OCI-LY7 (cell line): ENCODE results near the gene PROM2. TPM values are rescaled to one million over a fixed set of nuclear protein-coding genes. Genes with fewer than 3 reads are reported as not detected.

Source experiments
- BruUV-seq: library from RNA; stranded (reverse); fragments of 400-500 nt; replicated peaks from 2 replicates; lab custom pipeline; 2021; lab: Mats Ljungman, UMichigan
- CTCF ChIA-PET: fragments of 300-600 bp; sonication (Branson Sonifier 250); formaldehyde crosslinking; loops from one replicate; lab custom pipeline; 2022; ENCODE audit warnings: antibody characterized with exemption; ENCODE audit not compliant: unreplicated experiment; lab: Charles Lee
- POLR2A ChIA-PET: fragments of 300-600 bp; sonication (Branson Sonifier 250); formaldehyde crosslinking; loops from one replicate; lab custom pipeline; 2022; ENCODE audit warnings: antibody characterized with exemption; lab: Charles Lee
- DNase-seq: peaks from one replicate; pipeline ENCODE4 v3.0.0-alpha.2; 2015; ENCODE audit warnings: low spot score
- H2AFZ ChIP-seq: fragments of 200-600 bp; sonication (generic), shearing (Covaris generic); 2 replicates; pipeline ENCODE4 v1.6.1; 2014; ENCODE audit warnings: mild to moderate bottlenecking, antibody characterized with exemption, low read length, moderate library complexity
- H3K27ac ChIP-seq: fragments of 200-600 bp; sonication (generic); 2 replicates; pipeline ENCODE4 v1.5.1; 2014; ENCODE audit warnings: mixed run types, low read depth, mild to moderate bottlenecking, moderate library complexity, low read length, inconsistent platforms; ENCODE audit not compliant: poor library complexity, severe bottlenecking
- H3K36me3 ChIP-seq: fragments of 200-600 bp; sonication (generic); 2 replicates; pipeline ENCODE4 v1.6.1; 2014; ENCODE audit warnings: mild to moderate bottlenecking, antibody characterized with exemption, low read length, moderate library complexity, mixed read lengths; ENCODE audit not compliant: insufficient read depth
- H3K4me1 ChIP-seq: fragments of 200-600 bp; sonication (generic); 2 replicates; pipeline ENCODE4 v1.5.1; 2014; ENCODE audit warnings: mild to moderate bottlenecking, low read length; ENCODE audit not compliant: insufficient read depth, poor library complexity, severe bottlenecking
- H3K4me2 ChIP-seq: fragments of 200-600 bp; sonication (generic); 2 replicates; pipeline ENCODE4 v1.6.1; 2014; ENCODE audit warnings: mild to moderate bottlenecking, low read length
- H3K4me3 ChIP-seq: fragments of 200-600 bp; sonication (generic); 2 replicates; pipeline ENCODE4 v1.5.1; 2014; ENCODE audit warnings: mild to moderate bottlenecking, low read depth, low read length; ENCODE audit not compliant: poor library complexity, severe bottlenecking
- H3K79me2 ChIP-seq: fragments of 200-600 bp; sonication (generic); 2 replicates; pipeline ENCODE4 v1.6.1; 2016; ENCODE audit warnings: low read depth, mild to moderate bottlenecking, low read length, moderate library complexity, mixed read lengths; ENCODE audit not compliant: insufficient read depth
- H3K9me2 ChIP-seq: fragments of 200-600 bp; sonication (generic); 2 replicates; pipeline ENCODE4 v1.6.1; 2016; ENCODE audit warnings: mild to moderate bottlenecking, low read length, mixed read lengths; ENCODE audit not compliant: insufficient read depth
- H3K9me3 ChIP-seq: fragments of 200-600 bp; sonication (generic); 2 replicates; pipeline ENCODE4 v1.6.1; 2014; ENCODE audit warnings: mild to moderate bottlenecking, mixed run types, low read length, mixed read lengths
- H4K20me1 ChIP-seq: fragments of 200-600 bp; sonication (generic); 2 replicates; pipeline ENCODE4 v1.6.1; 2014; ENCODE audit warnings: mild to moderate bottlenecking, antibody characterized with exemption, low read length, moderate library complexity, mixed read lengths; ENCODE audit not compliant: insufficient read depth
- EZH2phosphoT487 ChIP-seq: fragments of 200-600 bp; sonication (generic); IDR thresholded peaks from 2 replicates; pipeline ENCODE4 v1.6.1; 2018; ENCODE audit warnings: low read depth, borderline replicate concordance, mild to moderate bottlenecking, mixed run types, antibody characterized with exemption, low read length, moderate library complexity, mixed read lengths
- intact Hi-C: fragments of 100-400 bp; cut with micrococcal nuclease; formaldehyde crosslinking; loops from one replicate; pipeline ENCODE4 v1.10.0; 2022; ENCODE audit not compliant: unreplicated experiment
- total RNA-seq, 2 experiments: library from RNA; depleted of rRNA in 1 of 2; stranded (reverse); fragments of >200 nt in 1 of 2; shearing (Covaris generic) in 1 of 2; gene quantifications; 2 replicates each; pipeline ENCODE4 v1.2.3, GENCODE V29; 2014 to 2022
- TF ChIP-seq, protein P1 (sequence below): fragments of 200-600 bp; sonication (generic); conservative IDR thresholded peaks from 2 replicates; pipeline ENCODE4 v1.5.1; 2014; ENCODE audit warnings: mild to moderate bottlenecking, antibody characterized with exemption, low read length, moderate library complexity, mixed read lengths

Gene PROM2
- total RNA-seq, 2 experiments from 2014 or later = 0.47 TPM; not detected in 1

DNA sequence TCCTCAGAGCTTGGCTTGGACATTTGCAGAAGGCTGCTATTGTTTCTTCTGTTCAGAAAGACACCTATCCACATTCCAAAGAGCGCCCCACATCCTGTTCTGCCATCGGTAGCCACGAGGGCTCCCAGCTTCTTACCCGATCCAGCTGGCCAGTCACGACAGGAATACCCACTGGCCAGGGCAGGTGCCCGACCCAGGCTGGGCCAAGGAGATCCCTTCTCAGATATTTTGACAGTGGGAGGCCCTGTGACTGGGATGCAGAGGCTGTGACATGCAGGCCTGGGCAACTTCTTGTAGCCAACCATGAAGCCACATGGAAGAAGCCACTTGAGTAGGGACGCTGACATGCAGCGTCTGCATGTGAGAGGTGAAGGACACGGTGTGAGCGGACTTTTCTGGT is 57.4 kb downstream of the PROM2 start:
- Histone ChIP-seq H3K9me2 (no peaks in the 10 kb centered on the region), H3K36me3 (no peaks in the 10 kb centered on the region), H4K20me1 (no peaks in the 10 kb centered on the region), H3K4me3 (no peak overlapping the region), H2AFZ (no peak overlapping the region), H3K4me2 (no peak overlapping the region), H3K4me1 (no peaks in the 10 kb centered on the region), H3K9me3 (no peaks in the 10 kb centered on the region), H3K79me2 (no peaks in the 10 kb centered on the region), H3K27ac (no peak overlapping the region)
- no TSS peak for BruUV-seq
- CTCF ChIA-PET = no interaction called here
- no peak for DNase-seq
- intact Hi-C loops = no loop called here
- POLR2A ChIA-PET = no interaction called here
- TF ChIP-seq, protein P1, sequence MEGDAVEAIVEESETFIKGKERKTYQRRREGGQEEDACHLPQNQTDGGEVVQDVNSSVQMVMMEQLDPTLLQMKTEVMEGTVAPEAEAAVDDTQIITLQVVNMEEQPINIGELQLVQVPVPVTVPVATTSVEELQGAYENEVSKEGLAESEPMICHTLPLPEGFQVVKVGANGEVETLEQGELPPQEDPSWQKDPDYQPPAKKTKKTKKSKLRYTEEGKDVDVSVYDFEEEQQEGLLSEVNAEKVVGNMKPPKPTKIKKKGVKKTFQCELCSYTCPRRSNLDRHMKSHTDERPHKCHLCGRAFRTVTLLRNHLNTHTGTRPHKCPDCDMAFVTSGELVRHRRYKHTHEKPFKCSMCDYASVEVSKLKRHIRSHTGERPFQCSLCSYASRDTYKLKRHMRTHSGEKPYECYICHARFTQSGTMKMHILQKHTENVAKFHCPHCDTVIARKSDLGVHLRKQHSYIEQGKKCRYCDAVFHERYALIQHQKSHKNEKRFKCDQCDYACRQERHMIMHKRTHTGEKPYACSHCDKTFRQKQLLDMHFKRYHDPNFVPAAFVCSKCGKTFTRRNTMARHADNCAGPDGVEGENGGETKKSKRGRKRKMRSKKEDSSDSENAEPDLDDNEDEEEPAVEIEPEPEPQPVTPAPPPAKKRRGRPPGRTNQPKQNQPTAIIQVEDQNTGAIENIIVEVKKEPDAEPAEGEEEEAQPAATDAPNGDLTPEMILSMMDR = no peak
- TF ChIP-seq EZH2phosphoT487 = no peak

DNA sequence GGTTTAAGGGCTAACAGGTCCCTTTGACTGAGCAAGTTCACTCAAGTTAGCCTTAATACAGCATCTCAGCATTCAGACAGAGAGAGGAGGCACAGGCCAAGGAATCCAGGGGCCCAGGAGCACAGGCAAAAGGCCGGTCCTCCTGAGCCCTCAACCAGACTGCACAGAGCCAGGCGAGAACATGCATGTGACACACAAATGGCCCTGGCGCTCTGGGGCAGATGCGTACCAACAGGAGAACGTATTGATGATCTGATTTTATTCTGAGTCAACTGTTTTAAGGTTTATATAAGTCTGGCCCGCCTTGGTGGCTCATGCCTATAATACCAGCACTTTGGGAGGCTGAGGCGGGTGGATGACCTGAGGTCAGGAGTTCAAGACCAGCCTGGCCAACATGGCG is 57.8 kb downstream of the PROM2 start:
- H3K9me2 ChIP-seq = no peaks in the 10 kb centered on the region
- ChIA-PET CTCF (no interaction called here), POLR2A (no interaction called here)
- H3K79me2 ChIP-seq = no peaks in the 10 kb centered on the region
- H3K4me3 ChIP-seq = no peak overlapping the region
- no peaks in the 10 kb centered on the region for H3K4me1 ChIP-seq
- TF ChIP-seq, protein P1 = no peak
- TF ChIP-seq EZH2phosphoT487 = no peak
- no peak overlapping the region for H3K27ac ChIP-seq
- no peak overlapping the region for H2AFZ ChIP-seq
- DNase-seq = no peak
- no peaks in the 10 kb centered on the region for H3K36me3 ChIP-seq
- H4K20me1 ChIP-seq = no peaks in the 10 kb centered on the region
- intact Hi-C loops = no loop called here
- no TSS peak for BruUV-seq
- no peaks in the 10 kb centered on the region for H3K9me3 ChIP-seq
- no peak overlapping the region for H3K4me2 ChIP-seq

DNA sequence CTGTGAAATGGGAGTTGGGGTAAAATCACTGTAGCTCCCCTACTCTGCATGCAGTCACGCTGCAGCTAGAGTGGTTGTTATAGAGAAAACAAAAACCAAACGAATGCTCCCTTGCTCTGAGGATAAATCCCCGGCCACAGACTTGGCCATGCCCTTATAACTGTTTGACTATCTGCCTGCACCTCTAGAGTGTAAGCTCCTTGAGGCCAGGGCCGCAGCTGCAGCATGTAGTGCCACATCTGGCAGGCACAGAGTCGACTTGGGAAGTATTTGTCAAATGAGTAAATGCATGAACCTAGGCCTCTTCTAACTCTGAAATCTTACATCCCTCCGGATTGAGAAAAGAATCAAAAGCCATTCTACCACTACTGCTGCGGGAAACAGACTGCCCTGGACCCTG is 58.8 kb downstream of the PROM2 start:
- CTCF ChIA-PET = no interaction called here
- Histone ChIP-seq H2AFZ (no peak overlapping the region), H3K9me2 (no peaks in the 10 kb centered on the region), H3K79me2 (no peaks in the 10 kb centered on the region), H3K4me2 (no peak overlapping the region), H3K27ac (no peak overlapping the region), H4K20me1 (no peaks in the 10 kb centered on the region), H3K36me3 (no peaks in the 10 kb centered on the region), H3K4me1 (no peaks in the 10 kb centered on the region), H3K9me3 (no peaks in the 10 kb centered on the region), H3K4me3 (no peak overlapping the region)
- no peak for DNase-seq
- intact Hi-C loops = no loop called here
- POLR2A ChIA-PET = no interaction called here
- TF ChIP-seq EZH2phosphoT487 = no peak
- TF ChIP-seq, protein P1 = no peak
- no TSS peak for BruUV-seq
